ENCODE data around the gene PLPP2.
"Not testable (repeated sequence)": the region's sequence is repeated elsewhere in the genome, so short reads cannot be mapped to it uniquely, and the experiment has no call there.

Gene PLPP2

GRCh38 chr19:292281-292884 lies 1.2 kb upstream of the PLPP2 start:
- DNase-seq, result no peak

GRCh38 chr19:291561-292280 lies 518 bp upstream of the PLPP2 start:
- DNase-seq, result no peak

- no peak for DNase-seq
These were observed 714 bp downstream of the PLPP2 start for GRCh38 chr19:290372-291005.

- DNase-seq, result no peak
These were observed 1.4 kb downstream of the PLPP2 start for GRCh38 chr19:289651-290371.

GRCh38 chr19:288911-289310 lies 2.3 kb downstream of the PLPP2 start:
- no peak for DNase-seq

GRCh38 chr19:287381-287871 lies 3.8 kb downstream of the PLPP2 start:
- no peak for DNase-seq

GRCh38 chr19:283395-283794 lies 7.8 kb downstream of the PLPP2 start:
- DNase-seq, result no peak

- DNase-seq, result no peak
These were observed 8.7 kb downstream of the PLPP2 start for GRCh38 chr19:282501-282900.

- no peak for DNase-seq
These were observed 9.2 kb downstream of the PLPP2 start for GRCh38 chr19:281992-282391.

GRCh38 chr19:281156-281853 lies 9.9 kb downstream of the PLPP2 start:
- DNase-seq, result no peak

- no peak for DNase-seq
These were observed 10.6 kb downstream of the PLPP2 start for GRCh38 chr19:280541-281009.

- no peak for DNase-seq
These were observed 11.5 kb downstream of the PLPP2 start for GRCh38 chr19:279656-280055.

GRCh38 chr19:279231-279630 lies 12.0 kb downstream of the PLPP2 start:
- DNase-seq, result no peak

- DNase-seq, result no peak
These were observed 13.5 kb downstream of the PLPP2 start for GRCh38 chr19:277581-278165.

- DNase-seq, result no peak
These were observed 14.1 kb downstream of the PLPP2 start for GRCh38 chr19:277131-277530.

GRCh38 chr19:275958-276646 lies 15.1 kb downstream of the PLPP2 start:
- no peak for DNase-seq

- DNase-seq, result no peak
These were observed 16.2 kb downstream of the PLPP2 start for GRCh38 chr19:275000-275399.

- DNase-seq, result no peak
These were observed 17.8 kb downstream of the PLPP2 start for GRCh38 chr19:273393-273792.

- no peak for DNase-seq
These were observed 19.3 kb downstream of the PLPP2 start for GRCh38 chr19:271856-272255.

- not testable (repeated sequence) for DNase-seq
These were observed 20.4 kb downstream of the PLPP2 start for GRCh38 chr19:270766-271318.

GRCh38 chr19:269241-269640 lies 22.0 kb downstream of the PLPP2 start:
- no peak for DNase-seq

Measured in DMS 273 treated with DMSO at 0.1 percent for 48 hours (cell line).